NCI-H748 (cell line): Measurements from ENCODE around the gene APOL1.
"Not testable (repeated sequence)": the region's sequence is repeated elsewhere in the genome, so short reads cannot be mapped to it uniquely, and the experiment has no call there.

Experiments used
- DNase-seq: peaks from one replicate; lab custom pipeline; 2025; ENCODE audit not compliant: unreplicated experiment; lab: John Stamatoyannopoulos, UW

Gene APOL1

DNA sequence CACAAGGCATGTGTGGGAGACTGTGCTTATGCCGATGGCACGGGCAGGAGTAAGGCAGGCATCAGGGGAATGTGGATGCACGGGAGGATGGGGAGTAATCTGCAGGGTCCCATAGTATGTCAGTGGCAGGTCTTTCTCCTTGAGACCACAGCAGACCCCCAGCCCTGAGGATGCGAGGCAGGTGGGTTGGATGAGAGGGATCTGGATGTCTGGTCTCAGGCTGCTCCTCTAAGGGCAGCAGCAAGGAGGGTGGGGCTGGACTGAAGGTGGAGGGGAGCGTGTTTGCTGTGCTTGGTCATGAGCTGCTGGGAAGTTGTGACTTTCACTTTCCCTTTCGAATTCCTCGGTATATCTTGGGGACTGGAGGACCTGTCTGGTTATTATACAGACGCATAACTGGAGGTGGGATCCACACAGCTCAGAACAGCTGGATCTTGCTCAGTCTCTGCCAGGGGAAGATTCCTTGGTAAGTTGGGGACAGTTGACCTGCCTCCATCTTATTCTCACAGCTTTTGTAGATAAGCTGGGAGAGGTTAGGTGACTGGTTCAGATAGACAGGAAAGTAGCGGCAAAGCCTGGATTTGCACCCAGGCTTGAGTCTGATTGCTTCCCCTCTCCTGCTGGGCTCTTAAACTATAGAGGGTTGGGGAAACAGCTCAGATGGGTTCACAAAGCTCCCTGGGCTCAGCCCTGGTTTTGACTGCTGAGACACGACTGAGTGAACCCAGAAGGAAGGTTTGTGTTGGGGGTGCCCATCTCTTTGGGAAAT is at the start of gene APOL1:
Gene APOL1 (plus strand): TSS at position 380 of the 769 bp plus-strand sequence. CDS start 1,823 bp downstream, outside the sequence.
- DNase-seq: no peak

GRCh38 chr22:36203441-36203840 is 49.5 kb upstream of the APOL1 start:
- DNase-seq: peak; percentile 87

DNA sequence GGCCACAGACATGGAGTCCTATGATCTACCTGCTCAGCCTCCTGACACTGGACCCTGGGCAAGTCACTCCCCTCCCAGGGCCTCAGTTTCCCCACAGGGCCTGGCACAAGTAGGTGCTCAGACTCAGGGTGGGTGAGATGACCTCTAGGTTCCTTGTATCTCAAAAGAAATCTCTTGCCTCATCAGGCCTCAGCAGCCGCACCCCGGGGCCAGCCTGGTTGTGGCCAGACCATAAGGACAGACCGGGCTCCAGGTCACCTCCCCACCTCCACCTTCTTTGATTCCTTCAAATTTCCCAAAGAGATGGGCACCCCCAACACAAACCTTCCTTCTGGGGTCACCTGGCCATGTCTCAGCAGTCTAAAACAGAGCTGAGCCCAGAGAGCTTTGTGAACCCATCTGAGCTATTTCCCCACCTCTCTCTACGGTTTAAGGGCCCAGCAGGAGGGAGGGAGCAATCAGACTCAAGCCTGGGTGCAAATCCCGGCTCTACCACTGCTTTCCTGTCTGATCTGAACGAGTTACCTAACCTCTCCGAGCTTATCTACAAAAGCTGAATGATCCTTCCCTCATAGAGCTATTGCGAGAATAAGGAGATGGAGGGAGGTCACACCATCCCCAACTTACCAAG is 48.8 kb upstream of the APOL1 start:
- no peak for DNase-seq

- DNase-seq: no peak
These were observed 48.3 kb upstream of the APOL1 start for GRCh38 chr22:36204632-36205015.

DNA sequence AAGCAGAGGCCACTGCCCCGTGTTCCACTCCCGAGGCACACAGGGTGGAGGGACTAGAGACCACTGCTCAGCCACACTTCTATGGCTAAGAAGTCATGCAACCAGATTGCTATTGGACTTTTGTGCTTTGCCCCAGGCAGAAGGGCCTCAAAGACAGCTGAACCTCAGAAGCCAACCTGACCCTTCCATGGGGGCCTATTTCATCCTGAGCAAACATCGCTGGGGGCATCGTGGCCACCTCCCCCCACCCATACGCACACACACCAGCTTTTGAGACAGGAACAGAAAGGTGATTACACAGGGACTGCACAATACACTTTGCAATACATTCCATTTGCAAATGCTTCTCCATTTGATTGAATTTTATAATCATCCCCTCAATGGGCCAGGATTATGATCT is 47.4 kb upstream of the APOL1 start:
- DNase-seq: not testable (repeated sequence)

- no peak for DNase-seq
These were observed 46.7 kb upstream of the APOL1 start for GRCh38 chr22:36206255-36206654.

GRCh38 chr22:36208162-36208765 is 44.7 kb upstream of the APOL1 start:
- no peak for DNase-seq

DNA sequence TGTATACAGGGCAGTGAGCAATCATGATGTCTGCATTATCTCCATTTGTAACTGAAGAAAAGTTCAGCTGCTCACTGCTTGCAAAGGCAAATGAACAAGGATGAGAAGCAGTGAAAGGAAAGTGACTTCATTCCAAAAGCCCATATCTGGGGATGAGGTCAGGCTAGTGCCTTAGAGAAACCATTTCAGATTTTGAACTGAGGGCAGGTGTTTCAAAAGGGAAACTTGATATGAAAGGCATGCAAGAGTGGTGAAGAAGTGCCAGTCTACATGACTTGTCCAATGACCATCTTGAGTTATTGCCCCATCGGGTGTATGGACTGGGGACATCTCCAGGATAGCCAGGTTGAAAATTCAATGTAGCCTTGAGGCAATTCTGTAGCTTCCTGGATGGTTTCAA is 44.0 kb upstream of the APOL1 start:
- DNase-seq: no peak

GRCh38 chr22:36209488-36209908 is 43.4 kb upstream of the APOL1 start:
- not testable (repeated sequence) for DNase-seq

GRCh38 chr22:36210224-36210623 is 42.7 kb upstream of the APOL1 start:
- no peak for DNase-seq

- peak; percentile 45 for DNase-seq
These were observed 41.6 kb upstream of the APOL1 start for GRCh38 chr22:36211237-36211861.

GRCh38 chr22:36212901-36213300 is 40.0 kb upstream of the APOL1 start:
- no peak for DNase-seq

- DNase-seq: no peak
These were observed 39.3 kb upstream of the APOL1 start for GRCh38 chr22:36213586-36213985.

DNA sequence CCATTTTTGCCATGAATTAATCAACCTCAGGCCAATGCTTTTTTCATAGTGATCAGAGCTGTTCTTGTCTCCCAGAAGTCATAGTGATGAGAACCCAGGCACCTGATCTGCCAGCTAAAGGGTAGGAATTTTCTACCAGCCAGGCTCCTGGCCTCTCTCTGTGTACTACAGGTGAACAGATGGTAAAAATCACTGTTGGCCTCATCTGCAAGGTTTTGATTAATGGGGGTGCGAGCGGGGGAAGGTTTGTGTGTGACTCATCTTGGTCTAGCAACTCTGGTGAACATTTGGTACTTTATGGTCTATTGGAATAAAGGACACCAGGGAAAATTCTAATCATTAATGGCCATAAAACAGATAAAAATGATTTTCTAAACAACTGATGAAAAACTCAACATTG is 37.0 kb upstream of the APOL1 start:
- no peak for DNase-seq

DNA sequence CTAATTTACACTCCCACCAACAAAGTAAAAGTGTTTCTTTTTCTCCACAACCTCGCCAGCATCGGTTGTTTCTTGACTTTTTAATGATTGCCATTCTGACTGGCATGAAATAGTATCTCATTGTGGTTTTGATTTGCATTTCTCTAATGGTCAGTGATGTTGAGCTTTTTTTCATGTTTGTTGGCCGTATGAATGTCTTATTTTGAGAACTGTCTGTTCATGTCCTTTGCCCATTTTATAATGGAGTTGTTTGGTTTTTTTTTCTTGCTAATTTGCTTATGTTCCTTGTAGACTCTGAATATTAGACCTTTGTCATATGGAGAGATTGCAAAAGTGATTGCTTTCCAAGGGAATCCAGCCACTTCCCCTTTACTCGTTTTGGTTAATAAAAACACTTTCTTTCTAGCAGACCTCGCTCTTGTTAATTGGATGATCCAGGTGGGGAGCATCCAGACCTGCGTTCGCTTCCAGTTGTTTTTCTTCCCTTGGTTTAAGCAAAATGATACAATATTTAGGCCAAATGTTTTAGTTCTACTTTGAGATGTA is 34.2 kb upstream of the APOL1 start:
- no peak for DNase-seq

DNA sequence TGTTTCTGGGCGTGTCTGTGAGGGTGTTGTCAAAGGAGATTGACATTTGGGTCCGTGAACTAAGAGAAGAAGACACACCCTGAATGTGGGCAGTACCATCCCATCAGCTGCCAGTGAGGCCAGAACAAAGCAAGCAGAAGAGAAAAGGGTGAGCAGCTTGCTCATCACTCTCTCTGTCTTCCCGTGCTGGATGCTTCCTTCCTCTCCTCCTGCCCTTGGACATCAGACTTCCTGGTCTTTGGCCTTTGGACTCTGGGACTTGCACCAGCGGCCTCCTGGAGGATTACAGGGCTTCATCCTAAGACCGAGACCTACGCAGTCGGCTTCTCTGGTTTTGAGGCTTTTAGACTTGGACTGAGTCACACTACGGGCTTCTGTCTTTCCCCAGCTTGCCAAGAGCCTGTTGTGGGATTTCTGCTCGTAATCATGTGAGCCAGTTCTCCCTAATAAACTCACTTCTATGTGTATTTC is 32.4 kb upstream of the APOL1 start:
- peak; percentile 87 for DNase-seq

DNA sequence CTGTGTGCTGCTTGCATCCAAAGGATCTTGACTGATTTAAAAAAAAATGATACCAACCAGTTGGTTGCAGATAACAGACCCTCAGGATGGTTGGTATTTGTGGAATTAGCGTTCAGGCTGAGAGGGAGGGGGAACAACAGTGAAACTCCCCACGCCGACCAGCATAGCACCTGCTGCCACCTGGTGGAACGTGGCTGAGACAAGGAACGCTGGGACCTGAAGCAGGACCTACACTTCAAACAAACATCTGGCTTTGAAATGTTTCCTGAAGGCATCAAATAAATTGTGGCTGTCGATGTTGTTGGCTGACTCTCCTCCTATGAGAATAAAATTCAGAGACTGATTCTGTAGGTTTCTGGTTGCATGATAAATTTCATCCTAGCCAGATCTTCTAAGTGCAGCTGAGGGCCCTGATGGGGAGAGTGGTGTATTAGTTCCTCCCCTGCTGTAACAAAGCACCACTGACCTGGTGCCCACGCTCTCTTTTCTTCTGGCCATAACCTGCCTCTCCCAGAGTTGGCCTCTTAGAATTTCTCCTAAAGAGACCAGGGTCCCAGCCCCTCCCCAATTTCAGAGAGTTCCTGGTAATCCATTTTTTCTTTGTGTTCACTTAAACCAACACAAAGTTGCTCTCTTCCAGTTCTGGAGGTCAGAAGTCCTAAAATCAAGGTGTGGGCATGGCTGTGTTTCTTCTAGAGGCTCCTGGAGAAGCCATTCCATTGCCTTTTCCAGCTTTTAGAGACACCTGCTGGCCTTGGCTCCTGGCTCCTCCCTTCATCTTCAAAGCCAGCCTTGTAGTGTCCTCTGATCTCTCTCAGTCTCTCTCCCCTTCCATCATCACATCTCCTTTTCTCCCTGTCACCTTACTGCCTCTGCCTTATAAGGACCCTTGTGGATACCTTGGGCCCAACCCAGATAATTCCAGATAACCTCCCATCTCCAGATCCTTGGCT is 30.9 kb upstream of the APOL1 start:
- peak; percentile 53 for DNase-seq

DNA sequence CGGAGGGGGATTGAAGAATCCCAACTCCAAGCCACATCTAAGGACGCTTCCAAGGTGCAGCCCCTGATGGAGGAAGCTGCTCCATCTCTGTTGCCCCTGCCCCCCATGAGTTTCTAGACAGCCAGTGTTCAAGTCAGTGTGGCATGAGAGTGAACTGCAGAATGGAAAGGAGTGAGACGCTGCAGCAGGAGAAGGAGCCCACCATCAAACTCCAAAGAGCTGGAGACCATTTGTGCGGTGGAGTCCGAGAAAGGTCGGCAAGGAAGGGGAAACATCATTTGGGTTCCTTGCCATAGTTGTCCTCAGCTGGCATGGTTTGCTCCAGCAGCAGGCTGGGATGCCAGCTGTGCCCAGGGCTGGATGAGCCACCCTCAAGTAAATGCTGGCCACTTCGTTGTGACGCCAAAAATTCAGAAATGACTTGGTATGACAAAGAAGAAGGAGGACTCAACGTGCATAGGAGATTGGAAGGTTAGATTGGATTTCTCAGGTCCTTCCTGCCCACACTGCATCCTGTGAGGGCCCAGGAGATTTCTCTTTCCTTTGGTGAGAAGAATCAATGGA is 30.0 kb upstream of the APOL1 start:
- DNase-seq: no peak

GRCh38 chr22:36223504-36223903 is 29.4 kb upstream of the APOL1 start:
- DNase-seq: no peak

GRCh38 chr22:36224245-36224644 is 28.7 kb upstream of the APOL1 start:
- DNase-seq: no peak
